ENCODE measurements around the gene MDN1. TPM values are rescaled to one million over a fixed set of nuclear protein-coding genes. Genes with fewer than 3 reads are reported as not detected.
"Not testable (repeated sequence)": the region's sequence is repeated elsewhere in the genome, so short reads cannot be mapped to it uniquely, and the experiment has no call there.

MDN1 gene, protein sequence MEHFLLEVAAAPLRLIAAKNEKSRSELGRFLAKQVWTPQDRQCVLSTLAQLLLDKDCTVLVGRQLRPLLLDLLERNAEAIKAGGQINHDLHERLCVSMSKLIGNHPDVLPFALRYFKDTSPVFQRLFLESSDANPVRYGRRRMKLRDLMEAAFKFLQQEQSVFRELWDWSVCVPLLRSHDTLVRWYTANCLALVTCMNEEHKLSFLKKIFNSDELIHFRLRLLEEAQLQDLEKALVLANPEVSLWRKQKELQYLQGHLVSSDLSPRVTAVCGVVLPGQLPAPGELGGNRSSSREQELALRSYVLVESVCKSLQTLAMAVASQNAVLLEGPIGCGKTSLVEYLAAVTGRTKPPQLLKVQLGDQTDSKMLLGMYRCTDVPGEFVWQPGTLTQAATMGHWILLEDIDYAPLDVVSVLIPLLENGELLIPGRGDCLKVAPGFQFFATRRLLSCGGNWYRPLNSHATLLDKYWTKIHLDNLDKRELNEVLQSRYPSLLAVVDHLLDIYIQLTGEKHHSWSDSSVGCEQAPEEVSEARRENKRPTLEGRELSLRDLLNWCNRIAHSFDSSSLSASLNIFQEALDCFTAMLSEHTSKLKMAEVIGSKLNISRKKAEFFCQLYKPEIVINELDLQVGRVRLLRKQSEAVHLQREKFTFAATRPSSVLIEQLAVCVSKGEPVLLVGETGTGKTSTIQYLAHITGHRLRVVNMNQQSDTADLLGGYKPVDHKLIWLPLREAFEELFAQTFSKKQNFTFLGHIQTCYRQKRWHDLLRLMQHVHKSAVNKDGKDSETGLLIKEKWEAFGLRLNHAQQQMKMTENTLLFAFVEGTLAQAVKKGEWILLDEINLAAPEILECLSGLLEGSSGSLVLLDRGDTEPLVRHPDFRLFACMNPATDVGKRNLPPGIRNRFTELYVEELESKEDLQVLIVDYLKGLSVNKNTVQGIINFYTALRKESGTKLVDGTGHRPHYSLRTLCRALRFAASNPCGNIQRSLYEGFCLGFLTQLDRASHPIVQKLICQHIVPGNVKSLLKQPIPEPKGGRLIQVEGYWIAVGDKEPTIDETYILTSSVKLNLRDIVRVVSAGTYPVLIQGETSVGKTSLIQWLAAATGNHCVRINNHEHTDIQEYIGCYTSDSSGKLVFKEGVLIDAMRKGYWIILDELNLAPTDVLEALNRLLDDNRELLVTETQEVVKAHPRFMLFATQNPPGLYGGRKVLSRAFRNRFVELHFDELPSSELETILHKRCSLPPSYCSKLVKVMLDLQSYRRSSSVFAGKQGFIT (N-terminal part only)
- 28.8 TPM for total RNA-seq

DNA sequence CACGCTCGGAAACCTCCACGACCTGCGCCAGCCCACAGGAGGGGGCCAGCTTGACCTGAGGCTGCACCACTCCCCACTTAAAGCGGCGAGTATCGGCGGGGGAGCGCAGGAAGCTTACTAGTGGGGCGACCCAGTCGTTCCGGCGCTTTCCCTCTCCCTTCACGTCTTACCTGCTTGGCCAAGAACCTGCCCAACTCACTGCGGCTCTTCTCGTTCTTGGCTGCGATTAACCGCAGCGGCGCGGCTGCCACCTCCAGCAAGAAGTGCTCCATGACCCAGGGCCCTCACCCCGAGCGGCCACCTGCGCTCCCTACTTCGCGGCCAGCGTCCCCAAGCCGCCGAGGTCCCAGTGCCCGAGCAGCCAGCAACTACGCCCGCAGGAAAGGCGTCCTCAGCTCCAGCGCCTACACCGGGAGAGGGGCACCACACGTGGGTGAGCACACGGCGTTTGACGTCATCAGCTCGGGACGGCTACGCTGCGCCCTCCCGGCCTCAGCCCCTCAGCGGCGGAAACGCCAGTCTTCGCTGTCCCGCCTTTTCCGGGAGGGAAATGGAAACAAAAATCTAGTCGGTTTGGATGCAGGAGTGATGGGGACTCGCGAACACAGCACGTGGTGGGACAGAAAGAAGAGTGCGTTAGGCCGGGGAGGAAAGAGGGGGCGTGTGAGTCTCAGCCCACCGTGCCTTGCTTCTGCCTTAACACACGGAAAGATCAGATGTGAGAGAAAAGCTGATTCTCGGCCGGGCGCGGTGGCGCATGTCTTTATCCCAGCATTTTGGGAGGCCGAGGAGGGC, at the start of gene MDN1:
TSS of gene MDN1 (minus strand) at position 459 of the 795 bp plus-strand sequence. CDS start at position 272, 187 bp downstream.
- peak; percentile 85 to 97 (median 95) for DNase-seq (ENCODE audit: low read depth in 2 of 3, low spot score in 2 of 3)

DNA sequence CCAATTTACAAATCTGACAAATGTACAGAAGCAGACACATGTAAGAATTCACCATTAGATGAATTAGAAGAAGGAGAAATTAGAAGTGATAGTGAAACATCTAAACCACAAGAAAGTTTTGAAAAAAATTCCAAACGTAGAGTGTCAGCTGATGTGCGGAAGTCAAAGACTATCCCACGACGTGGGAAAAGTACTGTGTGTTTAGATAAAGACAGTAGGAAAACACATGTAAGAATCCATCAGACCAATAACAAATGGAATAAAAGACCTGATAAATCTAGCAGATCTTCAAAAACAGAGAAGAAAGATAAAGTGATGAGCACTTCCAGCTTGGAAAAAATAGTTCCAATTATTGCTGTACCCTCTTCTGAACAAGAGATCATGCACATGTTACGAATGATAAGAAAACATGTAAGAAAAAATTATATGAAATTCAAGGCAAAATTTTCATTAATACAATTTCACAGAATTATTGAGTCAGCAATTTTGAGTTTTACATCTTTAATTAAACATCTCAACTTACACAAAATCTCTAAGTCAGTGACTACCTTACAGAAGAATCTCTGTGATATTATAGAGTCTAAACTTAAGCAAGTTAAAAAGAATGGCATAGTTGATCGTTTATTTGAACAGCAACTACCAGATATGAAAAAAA, 46.6 kb upstream of the MDN1 start:
- DNase-seq (ENCODE audit: low read depth in 2 of 3, low spot score in 2 of 3), result no peak

- DNase-seq (ENCODE audit: low read depth in 2 of 3, low spot score in 2 of 3), result no peak
Measured at GRCh38 chr6:89862698-89863097, 43.1 kb upstream of the MDN1 start.

DNA sequence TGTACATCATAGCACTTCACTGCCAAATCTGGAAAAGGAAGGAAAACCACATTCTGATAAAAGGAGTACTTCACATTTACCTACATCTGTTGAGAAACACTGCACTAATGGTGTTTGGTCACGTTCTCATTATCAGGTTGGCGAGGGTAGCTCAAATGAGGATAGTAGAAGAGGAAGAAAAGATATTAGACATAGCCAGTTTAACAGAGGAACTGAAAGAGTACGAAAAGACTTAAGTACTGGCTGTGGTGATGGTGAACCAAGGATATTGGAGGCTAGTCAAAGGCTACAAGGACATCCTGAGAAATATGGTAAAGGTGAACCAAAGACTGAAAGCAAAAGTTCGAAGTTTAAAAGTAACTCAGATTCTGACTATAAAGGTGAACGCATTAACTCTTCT, 42.7 kb upstream of the MDN1 start:
- DNase-seq (ENCODE audit: low read depth in 2 of 3, low spot score in 2 of 3), result no peak

DNA sequence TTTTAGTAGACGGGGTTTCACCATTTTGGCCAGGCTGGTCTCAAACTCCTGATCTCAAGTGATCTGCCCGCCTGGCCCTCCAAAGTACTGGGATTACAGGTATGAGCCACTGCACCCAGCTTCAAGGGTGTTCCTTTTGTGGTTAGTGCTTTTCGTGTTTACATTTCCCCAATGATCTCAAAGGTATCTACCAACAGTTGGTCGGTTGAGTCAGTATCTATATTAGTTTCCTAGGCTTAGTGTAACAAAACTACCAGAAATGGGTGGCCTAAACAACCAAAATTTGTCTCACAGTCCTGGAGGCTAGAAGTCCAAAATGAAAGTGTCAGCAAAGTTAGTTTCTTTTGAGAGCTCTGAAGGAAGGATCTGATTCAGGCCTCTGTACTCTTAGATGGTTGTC, 40.1 kb upstream of the MDN1 start:
- DNase-seq (ENCODE audit: low read depth in 2 of 3, low spot score in 2 of 3), result no peak

DNA sequence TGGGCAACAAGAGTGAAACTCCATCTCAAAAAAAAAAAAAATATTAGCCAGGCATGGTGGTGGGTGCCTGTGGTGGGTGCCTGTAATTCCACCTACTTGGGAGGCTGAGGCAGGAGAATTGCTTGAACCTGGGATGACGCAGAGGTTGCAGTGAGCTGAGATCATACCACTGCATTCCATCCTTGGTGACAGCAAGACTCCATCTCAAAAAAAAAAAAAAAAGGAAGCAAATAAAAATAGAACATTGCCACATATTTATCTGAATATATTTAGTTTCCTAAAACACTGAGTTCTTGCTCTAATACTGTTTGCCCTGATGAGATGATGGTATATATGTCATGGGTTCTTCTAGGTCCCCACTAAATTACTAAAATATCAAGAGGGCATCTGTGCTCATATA, 38.4 kb upstream of the MDN1 start:
- no peak for DNase-seq (ENCODE audit: low read depth in 2 of 3, low spot score in 2 of 3)

GRCh38 chr6:89853068-89853467, 33.5 kb upstream of the MDN1 start:
- no peak for DNase-seq (ENCODE audit: low read depth in 2 of 3, low spot score in 2 of 3)

GRCh38 chr6:89847513-89847912, 27.9 kb upstream of the MDN1 start:
- DNase-seq (ENCODE audit: low read depth in 2 of 3, low spot score in 2 of 3), result not testable (repeated sequence)

DNA sequence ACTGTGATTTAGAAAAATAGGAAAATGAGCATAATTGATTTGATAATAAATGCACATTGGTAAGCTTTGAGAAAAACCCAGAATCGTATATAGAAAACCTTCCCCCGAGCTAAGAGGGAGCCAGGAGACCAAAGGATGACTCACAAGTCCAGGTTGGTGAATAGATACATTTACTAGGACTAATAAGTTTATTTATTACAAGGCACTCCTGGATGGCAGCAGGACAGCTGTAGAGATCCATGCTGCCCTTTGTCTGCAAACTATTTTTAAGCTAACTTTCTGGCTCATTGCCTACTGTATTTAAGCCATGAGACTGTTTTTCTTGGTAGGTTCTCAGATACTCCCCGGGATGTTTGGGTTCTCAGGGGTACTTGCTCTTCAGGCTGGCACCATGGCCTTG, 23.5 kb upstream of the MDN1 start:
- DNase-seq (ENCODE audit: low read depth in 2 of 3, low spot score in 2 of 3), result no peak

DNA sequence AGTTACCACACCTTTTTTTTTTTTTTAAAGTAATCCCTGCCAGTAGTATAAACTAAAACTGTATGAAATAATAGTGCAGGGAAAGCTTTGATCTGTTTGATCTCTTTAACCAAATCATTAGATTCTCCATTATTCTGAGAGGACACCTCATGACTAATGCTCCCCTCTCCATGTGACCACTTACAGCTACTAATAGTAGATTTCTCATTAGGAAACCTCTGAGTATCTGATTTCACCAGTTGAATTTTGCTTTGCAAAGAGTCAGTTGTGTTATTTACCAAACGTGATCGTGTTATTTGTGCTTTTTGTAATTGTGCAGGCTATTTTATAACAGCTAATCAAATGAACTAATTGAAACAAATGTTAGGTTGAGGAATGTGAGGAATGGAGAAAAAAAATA, 22.6 kb upstream of the MDN1 start:
- no peak for DNase-seq (ENCODE audit: low read depth in 2 of 3, low spot score in 2 of 3)

GRCh38 chr6:89840538-89840937, 20.9 kb upstream of the MDN1 start:
- no peak for DNase-seq (ENCODE audit: low read depth in 2 of 3, low spot score in 2 of 3)

DNA sequence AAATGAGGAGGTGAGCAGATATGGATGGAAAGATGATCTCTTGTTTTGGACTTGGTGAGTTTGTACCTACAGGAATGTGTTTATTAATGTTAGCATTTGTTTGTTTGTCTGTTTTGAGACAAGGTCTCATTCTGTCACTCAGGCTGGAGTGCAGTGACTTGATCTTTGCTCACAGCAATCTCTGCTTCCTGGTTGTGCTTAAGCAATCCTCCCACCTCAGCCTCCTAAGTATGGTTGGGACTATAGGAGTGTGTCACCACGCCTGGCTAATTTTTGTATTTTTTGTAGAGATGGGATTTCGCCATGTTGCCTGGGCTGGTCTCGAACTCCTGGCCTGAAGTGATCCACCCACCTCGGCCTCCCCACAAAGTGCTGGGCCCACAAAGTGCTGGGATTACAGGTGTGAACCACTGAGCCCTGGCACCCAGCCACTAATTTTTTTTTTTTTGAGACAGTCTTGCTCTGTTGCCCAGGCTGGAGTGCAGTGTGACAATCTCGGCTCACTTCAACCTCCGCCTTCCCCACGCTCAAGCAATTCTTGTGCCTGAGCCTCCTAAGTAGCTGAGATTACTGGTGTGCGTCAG, 17.1 kb upstream of the MDN1 start:
- no peak for DNase-seq (ENCODE audit: low read depth in 2 of 3, low spot score in 2 of 3)

DNA sequence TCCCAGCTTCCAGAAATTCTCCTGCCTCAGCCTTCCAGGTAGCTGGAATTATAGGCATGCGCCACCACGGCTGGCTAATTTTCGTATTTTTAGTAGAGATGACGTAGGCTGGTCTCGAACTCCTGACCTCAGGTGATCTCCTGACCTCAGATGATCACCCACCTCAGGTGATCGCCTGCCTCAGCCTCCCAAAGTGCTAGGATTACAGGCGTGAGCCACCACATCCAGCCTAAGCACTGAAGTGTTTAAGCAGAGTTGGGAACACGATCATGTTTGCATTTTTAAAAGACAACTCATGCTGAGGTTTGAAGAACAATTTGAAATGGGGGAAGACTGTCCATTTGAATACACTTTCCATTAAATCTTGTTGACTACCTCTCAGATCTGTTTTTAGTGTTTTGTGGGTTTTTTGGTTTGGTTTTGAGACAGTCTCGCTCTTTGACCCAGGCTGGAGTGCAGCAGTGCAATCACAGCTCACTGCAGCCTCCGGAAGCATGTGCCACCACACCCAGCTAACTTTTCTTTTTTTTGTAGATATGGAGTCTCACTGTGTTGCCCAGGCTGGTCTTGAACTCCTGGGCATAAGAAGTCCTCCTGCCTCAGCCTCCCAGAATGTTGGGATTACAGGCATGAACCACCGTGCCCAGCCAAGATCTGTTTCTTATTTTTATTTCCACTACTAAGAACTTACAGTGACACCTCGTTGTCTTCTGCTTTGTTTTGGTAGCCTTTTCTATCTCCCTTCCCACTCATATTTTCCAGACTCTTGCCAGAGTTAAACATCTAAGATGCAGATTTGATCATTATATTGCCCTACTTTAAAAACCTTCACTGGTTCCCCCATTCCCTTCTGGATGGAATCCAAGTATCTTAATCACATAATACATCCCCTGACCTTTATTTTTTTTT, 15.5 kb upstream of the MDN1 start:
- no peak for DNase-seq (ENCODE audit: low read depth in 2 of 3, low spot score in 2 of 3)

- DNase-seq (ENCODE audit: low read depth in 2 of 3, low spot score in 2 of 3), result no peak
Measured at GRCh38 chr6:89830170-89830809, 10.7 kb upstream of the MDN1 start.

- peak; percentile 89 to 100 (median 99) for DNase-seq (ENCODE audit: low read depth in 2 of 3, low spot score in 2 of 3)
Measured at GRCh38 chr6:89829472-89830169, 10.0 kb upstream of the MDN1 start, which contains the start of gene CASP8AP2. Gene CASP8AP2 (plus strand): TSS chr6:89829880.

DNA sequence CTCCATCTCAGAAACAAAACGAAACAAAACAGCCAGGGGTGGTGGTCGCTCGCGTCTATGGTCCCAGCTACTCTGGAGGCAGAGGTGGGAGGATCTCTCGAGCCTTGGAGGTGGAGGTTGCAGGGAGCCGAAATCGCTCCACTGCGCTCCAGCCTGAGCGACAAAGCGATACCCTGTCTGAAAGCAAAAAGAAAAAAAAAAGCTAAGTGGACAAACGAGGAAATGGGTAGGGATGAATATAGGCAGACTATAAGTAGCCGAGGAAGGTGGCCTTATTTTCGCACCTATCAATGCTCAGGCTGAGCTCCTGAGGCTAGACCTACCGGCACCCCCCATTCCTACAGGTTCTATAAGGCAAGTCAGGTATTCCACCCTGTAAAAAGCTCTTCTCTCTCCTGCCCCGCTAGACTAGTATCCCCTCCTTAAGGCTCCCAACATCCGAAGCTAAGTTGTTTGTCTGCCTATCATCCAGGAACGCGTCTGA, 9.4 kb upstream of the MDN1 start:
- peak in 1 of 3 donors; percentile 50 for DNase-seq (ENCODE audit: low read depth in 2 of 3, low spot score in 2 of 3)

DNA sequence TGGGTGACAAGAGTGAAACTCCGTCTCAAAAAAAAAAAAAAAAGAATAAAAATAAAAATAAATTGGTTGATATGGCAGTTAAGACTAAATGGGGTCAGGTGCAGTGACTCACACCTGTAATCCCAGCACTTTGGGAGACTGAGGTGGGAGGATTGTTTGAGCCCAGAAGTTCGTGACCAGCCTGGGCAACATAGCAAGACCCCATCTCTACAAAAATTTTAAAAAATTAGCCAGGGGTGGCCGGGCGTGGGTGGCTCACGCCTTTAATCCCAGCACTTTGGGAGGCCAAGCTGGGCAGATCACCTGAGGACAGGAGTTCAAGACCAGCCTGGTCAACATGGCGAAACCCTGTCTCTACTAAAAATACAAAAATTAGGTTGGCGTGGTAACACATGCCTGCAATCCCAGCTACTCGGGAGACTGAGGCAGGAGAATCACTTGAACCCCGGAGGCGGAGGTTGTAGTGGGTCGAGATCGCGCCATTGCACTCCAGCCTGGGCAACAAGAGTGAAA, 8.9 kb upstream of the MDN1 start:
- not testable (repeated sequence) for DNase-seq (ENCODE audit: low read depth in 2 of 3, low spot score in 2 of 3)

Data from hematopoietic multipotent progenitor cell (in vitro differentiated cells).